MM.1S (cell line): ENCODE measurements around the gene CREB1.

Source experiments
- EZH2 ChIP-seq: fragments of 300-600 bp; sonication (generic); optimal IDR thresholded peaks from 2 replicates; pipeline ENCODE3; 2017; ENCODE audit warnings: low read depth, mild to moderate bottlenecking, antibody characterized with exemption, low read length, mixed read lengths
- TF ChIP-seq, protein P1 (sequence below): fragments of 300-600 bp; sonication (generic); IDR thresholded peaks from 2 replicates; pipeline ENCODE4 v1.5.1; 2016; ENCODE audit warnings: antibody characterized with exemption, low read length, mixed read lengths

GRCh38 chr2:207565736-207566500 lies 36.2 kb downstream of the CREB1 start:
- TF ChIP-seq, protein P1, sequence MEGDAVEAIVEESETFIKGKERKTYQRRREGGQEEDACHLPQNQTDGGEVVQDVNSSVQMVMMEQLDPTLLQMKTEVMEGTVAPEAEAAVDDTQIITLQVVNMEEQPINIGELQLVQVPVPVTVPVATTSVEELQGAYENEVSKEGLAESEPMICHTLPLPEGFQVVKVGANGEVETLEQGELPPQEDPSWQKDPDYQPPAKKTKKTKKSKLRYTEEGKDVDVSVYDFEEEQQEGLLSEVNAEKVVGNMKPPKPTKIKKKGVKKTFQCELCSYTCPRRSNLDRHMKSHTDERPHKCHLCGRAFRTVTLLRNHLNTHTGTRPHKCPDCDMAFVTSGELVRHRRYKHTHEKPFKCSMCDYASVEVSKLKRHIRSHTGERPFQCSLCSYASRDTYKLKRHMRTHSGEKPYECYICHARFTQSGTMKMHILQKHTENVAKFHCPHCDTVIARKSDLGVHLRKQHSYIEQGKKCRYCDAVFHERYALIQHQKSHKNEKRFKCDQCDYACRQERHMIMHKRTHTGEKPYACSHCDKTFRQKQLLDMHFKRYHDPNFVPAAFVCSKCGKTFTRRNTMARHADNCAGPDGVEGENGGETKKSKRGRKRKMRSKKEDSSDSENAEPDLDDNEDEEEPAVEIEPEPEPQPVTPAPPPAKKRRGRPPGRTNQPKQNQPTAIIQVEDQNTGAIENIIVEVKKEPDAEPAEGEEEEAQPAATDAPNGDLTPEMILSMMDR: no peak
- no peak for TF ChIP-seq EZH2
